UCSD-AML1 (cell line): ENCODE measurements around the gene LSM7.

ENCODE experiments used
- DNase-seq: peaks from one replicate; lab custom pipeline; 2025; ENCODE audit not compliant: unreplicated experiment; lab: John Stamatoyannopoulos, UW

Gene LSM7

DNA sequence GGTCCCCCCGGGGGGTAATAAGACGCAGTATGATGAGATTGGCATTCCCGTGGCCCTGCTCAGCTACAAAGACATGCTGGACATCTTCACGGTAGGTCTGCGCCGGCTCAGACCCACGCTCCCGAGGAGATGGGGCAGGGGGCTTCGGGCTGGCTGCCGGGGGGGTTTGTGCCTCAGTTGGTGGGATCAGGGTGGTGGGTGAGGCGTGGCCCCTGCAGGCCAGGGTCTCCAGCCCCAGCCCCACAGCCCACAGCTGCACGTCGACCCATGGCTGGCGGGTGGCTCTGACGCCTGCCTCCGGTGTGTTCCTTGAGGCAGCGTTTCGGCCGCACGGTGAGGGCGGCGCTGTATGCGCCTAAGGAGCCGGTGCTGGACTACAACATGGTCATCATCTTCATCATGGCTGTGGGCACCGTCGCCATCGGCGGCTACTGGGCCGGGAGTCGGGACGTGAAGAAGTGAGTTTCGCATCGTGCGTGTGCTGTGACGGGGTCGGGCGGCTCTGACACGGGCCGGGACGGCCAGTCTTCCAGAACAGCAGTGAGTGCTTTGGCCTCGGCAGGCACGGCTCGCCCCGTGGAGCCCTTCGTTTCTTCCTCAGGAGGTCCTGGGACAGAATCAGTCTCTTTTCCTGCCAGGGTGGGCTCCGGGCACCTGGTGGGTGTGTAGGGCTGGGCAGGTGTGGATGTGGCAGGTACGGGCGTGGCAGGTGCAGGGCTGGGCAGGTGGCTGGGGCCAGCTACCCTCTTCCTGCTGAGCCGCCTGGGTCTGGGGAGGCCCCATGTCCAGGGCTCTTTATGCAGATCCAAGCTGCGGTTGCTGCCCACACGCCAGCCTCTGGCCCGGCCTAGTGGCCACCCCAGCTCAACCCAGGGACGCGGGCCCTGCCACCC, 10.6 kb upstream of the LSM7 start:
- no peak for DNase-seq

DNA sequence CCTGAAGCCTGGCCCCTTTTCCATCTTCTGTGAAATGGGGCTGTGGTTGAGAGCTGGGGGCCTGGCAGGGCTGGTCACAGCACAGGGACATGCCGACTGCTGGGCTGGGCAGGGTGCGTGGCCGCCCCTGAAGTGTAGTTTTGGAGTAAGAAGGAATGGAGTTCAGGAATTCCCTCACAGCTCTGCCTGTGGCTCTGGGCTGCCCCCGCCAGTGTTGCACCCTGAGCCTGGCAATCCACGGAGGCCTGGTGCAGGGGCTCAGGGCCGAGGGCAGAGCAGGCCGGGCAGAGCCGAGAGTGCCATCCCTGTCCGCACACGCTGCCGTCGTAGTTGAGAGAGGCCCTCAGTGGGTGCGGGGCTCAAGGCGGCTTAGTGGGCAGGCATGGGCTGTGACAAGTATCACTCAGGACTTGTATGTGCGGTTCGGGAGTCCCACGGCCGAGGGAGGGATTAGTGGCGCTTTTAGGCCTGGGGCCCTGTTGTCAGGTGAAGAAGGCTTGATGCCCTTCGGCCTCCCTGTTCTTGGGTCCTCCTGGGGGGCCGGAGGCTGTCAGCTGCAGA, 9.7 kb upstream of the LSM7 start:
- no peak for DNase-seq

DNA sequence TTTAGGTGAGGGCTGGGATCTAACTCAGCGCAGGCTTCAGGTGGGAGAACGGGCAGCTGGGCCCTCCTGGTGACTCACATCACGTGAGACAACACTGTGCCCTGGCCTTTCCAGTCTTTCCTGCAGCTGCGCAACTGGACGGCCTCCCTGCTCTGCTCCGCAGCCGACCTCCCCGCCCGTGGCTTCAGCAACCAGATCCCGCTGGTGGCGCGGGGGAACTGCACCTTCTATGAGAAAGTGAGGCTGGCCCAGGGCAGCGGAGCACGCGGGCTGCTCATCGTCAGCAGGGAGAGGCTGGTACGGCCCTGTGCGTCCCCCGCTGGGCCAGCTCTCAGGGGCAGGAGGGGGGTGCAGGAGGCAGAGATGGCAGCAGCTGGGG, 8.9 kb upstream of the LSM7 start:
- no peak for DNase-seq

DNA sequence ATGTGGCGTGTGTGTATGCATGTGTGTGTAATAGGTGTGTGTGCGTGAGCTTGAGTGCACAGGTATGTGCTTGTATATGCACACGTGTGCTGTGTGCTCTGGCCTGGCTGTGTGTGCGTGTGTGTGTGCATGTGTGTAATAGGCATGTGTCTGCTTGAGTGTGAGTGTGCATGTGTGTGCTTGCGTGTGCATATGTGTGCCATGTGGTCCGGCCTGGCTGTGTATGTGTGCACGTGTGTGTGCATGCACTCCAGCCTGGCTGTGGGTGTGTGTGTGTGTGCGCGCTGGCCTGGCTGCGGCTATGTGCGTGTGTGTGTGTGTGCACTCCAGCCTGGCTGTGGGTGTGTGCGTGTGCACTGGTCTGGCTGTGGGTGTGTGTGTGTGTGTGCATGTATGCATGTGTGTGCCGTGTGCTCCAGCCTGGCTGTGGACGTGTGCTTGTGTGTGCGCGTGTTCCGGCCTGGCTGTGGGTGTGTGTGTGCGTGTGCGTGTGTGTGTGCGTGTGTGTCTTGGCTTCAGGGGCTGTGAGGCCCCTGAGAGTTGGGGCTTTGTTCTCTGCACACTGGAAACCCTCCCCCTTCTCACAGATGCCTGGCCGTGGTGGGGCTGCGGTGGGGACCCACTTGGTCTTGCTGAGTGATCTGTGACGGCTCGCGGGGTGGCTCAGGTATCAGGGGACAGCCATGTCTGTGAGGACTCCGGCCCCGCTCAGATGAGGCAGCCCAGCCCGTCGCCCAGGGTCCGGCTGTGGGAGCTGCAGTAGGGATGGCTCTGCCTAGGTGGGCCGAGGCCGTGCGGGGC, 8.3 kb upstream of the LSM7 start:
- no peak for DNase-seq

DNA sequence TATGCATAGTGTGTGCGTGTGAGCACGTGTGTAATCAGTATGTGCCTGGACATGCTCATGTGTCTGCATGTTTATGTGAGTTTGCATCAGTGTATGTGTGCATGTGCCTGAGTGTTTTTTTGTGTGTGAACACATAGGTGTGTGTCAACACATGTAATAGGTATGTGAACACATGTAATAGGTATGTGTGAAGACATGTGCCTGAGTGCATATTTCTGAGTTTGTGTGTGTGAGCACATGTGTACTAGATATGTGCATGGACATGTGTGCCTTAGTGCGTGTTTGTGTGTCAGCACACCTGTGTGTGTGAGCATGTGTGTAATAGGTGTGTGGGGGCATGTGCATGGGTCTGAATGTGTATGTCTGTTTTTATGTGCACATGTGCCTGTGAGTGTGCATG, 7.5 kb upstream of the LSM7 start:
- DNase-seq: no peak

DNA sequence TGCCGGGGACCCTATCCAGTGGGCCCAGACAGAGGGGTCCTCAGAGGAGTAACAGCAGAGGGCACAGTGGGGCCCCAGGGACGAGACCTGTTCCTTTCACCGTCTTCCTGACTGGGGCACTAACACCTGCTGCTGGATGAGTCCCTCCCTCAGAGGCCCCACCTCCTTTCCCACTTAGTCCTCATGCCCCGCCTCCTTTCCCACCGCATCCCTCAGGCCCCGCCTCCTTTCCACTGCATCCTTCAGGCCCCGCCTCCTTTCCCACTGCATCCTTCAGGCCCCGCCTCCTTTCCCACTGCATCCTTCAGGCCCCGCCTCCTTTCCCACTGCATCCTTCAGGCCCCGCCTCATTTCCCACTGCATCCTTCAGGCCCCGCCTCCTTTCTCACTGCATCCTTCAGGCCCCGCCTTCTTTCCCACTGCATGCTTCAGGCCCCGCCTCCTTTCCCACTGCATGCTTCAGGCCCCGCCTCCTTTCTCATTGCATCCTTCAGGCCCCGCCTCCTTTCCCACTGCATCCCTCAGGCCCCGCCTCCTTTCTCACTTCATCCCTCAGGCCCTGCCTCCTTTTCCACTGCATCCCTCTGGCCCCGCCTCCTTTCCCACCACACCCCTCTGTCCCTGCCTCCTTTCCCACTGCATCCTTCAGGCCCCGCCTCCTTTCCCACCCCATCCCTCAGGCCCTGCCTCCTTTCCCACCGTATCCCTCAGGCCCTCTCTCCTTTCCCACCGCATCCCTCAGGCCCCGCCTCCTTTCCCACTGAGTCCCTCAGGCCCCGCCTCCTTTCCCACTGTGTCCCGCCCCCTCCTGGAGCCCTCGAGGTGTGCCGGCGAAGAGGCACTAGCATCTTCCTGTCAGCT, 6.8 kb upstream of the LSM7 start:
- DNase-seq: no peak

DNA sequence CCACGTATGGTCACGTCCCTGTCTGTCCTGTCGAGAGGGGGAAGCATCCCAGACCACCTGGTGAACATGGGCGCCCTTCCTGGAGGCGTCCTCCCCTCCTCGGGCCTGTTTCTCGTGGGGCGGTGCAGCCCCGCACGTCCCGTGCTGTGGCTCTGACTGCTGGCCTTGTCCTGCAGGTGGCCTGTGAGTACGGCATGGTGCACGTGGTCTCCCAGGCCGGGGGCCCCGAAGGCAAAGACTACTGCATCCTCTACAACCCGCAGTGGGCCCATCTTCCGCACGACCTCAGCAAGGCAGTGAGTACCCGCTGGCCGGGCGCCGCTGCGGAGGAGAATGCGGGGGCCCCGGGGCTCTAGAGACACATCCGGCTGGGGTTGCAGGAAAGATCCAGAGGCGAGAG, 6.0 kb upstream of the LSM7 start:
- no peak for DNase-seq

DNA sequence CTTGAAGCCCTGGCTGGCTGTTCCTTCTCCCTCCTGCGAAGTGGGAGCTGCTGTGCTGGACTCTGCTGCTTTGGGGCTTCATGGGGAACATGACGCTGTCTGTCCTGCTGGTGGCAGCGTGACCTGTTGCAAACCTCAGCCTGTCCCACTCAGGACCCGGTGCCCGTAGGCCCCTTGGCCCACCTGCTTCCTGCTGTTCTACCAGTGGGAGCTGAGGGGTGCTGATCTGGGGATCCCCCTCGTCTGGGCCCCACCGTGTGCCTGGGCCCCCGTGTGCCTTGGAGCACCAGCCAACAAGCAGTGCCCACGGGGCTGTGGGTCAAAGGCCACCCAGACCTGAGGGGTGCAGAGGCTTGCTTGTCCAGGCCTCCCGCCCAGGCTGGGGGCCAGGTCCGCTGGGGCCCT, 5.4 kb upstream of the LSM7 start:
- peak; percentile 54 for DNase-seq

DNA sequence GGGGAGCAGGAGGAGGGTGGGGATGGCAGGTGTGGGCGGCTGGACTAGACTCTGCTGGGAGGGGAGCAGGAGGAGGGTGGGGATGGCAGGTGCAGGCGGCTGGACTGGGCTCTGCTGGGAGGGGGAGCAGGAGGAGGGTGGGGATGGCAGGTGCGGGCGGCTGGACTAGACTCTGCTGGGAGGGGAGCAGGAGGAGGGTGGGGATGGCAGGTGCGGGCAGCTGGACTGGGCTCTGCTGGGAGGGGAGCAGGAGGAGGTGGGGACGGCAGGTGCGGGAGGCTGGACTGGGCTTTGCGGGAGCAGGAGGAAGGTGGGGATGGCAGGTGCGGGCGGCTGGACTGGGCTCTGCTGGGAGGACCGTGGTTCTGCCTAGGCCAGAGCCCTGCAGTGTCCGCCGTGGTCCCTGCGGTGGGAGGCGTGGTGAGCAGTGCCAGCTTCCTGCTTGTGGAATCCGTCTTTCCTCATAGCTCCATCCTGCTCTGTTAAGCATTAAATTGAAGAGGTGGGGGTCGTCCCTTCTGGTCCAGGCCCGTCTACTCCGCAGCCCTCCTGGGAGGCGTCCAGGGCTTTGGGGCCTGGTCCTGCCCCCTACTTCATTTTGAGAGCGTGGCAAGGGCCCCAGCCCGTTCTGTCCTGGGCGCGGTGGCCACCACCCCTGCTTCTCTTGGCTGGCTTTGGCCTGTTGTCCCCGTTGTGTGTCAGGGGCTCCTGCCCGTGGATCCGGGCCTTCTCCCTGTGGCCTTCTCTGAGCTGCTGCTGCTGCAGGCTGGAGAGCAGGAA, 4.8 kb upstream of the LSM7 start:
- peak; percentile 54 for DNase-seq

DNA sequence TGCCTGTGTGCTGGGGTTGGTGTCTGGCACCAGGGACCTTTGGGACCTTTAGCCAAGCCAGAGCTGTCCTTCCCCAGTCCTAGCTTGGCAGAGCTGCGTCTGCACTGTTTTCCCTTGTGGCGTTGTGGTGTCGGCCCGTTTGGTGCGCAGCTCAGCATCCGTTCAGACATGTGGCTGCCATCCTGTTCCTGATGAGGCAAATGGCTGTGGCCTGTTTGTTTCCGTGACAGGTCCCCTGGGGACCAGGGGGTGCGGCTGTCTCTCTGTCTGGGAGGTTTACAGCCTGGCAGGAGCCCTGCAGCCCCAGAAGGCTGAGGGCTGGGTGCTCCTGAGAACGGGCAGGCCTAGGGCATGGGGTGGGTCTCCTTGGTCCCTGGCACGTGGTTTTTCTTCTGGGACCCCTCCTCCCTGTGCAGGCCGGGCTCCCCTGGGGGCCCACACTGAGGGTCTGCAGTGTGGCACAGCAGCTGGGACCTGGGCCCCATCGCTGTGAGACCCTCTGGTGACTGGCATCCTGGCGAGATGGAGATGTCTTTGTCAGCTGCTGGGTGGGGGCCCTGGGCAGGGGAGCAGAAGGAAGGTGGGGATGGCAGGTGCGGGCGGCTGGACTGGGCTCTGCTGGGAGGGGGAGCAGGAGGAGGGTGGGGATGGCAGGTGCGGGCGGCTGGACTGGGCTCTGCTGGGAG, 4.1 kb upstream of the LSM7 start:
- DNase-seq: peak; percentile 84

DNA sequence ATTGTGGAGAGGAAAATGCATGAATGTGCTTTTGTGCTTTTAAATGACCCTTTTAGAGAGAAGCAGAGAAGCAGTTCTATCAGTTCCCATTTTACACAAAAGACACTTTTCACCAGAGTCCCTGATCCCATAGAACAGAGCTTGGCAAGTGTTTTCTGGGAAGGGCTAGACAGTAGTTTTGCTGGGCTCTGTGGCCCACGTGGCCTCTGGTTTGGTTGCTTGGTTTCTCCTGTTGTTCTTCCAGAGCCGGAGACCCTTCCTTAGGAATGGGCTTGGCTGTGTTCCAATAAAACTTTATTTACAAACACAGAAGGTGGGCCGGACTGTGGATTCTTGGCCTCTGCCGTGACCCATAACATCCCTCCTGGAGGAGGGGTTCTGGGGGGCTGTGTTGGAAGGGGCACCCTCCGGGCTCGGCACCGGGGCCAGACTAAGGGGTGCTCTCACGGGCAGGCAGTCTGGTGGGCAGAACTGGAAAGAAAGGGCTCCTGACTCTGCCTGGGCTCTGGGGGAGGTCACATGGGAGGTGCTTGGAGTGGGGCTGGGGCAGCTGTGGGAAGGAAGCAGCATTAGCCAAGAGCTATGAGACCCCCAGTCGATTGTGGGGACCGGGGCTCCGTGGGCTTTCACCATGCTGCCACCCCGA, 3.3 kb upstream of the LSM7 start:
- DNase-seq: no peak

DNA sequence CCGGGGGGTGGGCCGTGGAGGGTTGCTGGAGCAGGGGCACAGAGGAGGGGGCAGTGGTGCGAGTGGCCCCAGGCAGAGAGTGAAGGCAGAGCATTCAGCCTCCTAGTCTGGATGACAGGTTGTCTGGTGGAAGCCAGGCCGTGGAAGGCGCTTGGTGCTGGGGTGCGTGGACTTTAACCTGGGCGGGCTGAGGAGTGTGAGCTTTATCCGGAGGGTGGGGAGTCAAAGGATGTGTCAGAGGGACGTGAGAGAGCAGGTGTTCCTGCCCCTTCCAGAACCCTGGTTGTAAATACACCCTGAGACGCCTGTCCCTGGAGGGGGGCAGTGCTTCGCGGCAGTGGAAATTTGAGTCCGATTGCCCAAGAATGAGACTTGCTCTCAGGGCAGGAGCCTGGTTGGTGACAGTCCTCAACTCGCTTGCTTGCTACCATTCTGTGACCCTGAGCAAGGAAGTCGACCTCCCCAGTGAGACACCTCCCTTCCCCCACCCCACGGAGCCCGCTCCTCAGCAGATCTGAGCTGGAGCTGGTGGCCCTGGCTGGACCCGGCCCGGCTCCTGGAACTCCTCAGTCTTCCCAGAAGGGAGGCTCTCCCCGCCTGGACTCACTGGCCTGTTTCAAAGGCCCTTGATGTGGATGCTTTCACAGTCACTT, 2.4 kb upstream of the LSM7 start:
- DNase-seq: no peak

DNA sequence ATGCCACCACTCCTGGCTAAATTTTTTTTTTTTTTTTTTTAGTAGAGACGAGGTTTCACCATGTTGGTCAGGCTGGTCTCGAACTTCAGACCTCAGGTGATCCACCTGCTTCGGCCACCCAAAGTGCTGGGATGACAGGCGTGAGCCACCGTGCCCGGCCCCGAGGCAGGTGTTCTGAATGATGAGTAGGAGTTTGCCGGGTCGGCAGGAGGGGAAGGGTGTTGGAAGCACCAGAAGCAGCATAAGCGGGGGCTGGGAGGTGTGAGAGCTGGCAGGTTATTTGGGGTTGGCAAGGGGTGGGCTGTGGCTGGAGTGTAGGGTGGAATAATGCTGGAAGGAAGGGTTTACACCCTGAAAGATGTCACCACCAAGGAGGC, 1.9 kb upstream of the LSM7 start:
- DNase-seq: no peak

DNA sequence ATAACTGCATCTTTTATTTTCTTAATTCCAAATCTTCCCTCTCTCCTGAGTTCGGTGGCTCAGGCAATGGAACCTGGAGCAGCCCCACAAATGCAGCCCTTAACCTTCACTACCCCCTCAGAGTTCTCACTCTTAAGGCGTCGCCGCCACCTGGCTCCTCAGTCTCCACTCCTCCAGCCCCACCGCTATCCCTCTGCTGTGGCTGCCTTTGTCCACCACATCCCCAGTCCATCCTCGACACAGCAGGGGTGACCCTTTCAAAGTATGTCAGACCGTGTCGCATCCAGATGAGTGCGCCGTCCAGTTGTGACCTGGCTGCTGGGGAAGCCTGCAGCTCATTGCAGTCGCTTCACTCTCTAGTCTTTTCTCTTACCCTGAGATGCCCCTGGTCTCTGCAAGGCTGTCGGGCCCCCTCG, 1.1 kb upstream of the LSM7 start:
- DNase-seq: no peak

DNA sequence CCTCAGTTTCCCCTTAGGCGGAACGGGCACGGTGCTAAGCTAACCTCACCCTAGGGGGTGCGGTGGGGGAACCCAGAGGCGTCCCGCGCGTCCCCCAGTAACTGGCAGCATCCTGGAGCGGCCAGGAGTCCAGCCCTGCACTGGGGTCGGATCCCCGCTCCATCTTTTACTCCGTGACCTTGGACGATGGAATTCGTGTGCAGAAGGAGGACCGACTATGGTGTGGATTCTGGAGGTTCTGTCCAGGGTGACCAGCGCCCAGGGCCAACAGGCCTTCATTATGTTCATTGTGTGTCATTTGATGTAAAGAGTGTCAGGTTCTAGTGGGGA, 728 bp upstream of the LSM7 start:
- no peak for DNase-seq

DNA sequence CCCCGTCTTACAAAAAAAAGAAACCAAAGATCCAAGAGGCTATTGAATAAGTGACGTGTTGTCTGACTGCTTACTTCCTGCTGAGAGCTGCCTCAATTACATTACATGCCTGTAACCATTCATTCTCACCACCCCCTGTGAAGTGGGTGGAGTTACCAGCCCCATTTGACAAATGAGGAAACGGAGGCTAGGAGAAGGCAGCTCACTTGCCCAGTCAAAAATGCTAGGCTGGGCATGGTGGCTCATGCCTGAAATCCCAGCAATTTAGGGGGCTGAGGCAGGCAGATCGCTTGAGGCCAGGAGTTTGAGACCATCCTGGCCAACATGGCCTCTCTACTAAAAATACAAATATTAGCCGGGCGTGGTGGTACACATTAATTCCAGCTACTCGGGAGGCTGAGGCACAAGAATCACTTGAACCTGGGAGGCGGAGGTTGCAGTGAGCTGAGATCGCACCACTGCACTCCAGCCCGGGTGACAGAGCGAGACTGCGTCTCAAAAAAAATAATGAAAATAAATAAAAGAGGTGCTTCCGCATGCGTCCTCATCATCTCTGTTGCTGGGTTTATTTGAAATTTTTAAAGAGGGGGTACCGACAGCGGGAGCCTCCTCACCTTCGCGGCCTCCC, 499 bp downstream of the LSM7 start:
- peak; percentile 44 for DNase-seq

DNA sequence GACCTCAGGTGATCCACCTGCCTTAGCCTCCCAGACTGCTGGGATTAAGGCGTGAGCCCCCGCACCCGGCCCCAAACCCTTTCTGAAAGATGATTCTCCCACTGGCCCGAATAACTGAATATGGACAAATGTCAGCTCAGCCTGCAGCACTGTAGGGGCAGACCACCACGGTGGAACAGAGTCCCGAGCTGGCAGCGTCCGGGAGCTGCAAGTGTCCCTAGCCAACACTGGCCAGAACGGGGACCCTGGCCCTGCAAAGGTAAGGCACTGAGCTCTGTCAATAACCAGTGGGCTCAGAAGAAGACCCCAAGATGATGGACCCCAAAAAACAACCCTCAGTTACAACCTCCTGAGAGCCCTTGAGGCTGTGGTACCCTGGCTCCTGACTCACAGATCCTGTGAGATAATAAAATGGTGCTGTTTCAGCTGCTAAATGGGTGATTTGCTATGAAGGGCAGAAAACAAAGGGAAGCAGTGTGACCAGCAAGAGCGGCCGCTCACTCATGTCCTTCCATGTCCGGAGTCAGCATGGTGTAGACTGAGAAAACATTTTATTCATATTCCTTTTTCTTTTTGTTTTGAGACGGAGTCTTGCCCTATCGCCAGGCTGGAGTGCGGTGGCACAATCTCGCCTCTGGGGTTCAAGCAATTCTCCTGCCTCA, 1.6 kb downstream of the LSM7 start:
- no peak for DNase-seq
